SK-N-MC (cell line): Measurements from ENCODE around the gene KCNQ1.

Experiments
- DNase-seq: peaks from one replicate; pipeline ENCODE4 v3.0.0-alpha.2; 2011; ENCODE audit warnings: low read depth, low spot score
- H3K27ac ChIP-seq: fragments of 200-600 bp; sonication (generic); 2 replicates; pipeline ENCODE4 v1.5.1; 2016; ENCODE audit warnings: mixed run types
- H3K36me3 ChIP-seq: fragments of 200-600 bp; sonication (generic); 2 replicates; pipeline ENCODE4 v1.6.1; 2017; ENCODE audit warnings: antibody characterized with exemption, low read length, mixed read lengths; ENCODE audit not compliant: insufficient read depth
- H3K4me3 ChIP-seq: fragments of 200-600 bp; sonication (generic); 2 replicates; pipeline ENCODE4 v1.5.1; 2016
- H3K9ac ChIP-seq: fragments of 200-600 bp; sonication (generic); 2 replicates; pipeline ENCODE4 v1.8.0; 2017; ENCODE audit warnings: mixed run types, mixed read lengths; ENCODE audit not compliant: insufficient read length
- H3K9me3 ChIP-seq: fragments of 200-600 bp; sonication (generic); 2 replicates; pipeline ENCODE4 v1.6.1; 2017; ENCODE audit warnings: low read depth, mild to moderate bottlenecking, antibody characterized with exemption, low read length, moderate library complexity, mixed read lengths
- EZH2 ChIP-seq: fragments of 200-600 bp; sonication (generic); IDR thresholded peaks from one replicate; pipeline ENCODE4 v1.6.1; 2017; ENCODE audit warnings: antibody characterized with exemption
- FOXP2 ChIP-seq: optimal IDR thresholded peaks from 2 replicates; pipeline ENCODE3; 2011; ENCODE audit warnings: mild to moderate bottlenecking, moderate library complexity; ENCODE audit not compliant: insufficient read depth; ENCODE audit errors: extremely low read length, control extremely low read depth
- POLR2AphosphoS5 ChIP-seq: IDR thresholded peaks from 2 replicates; pipeline ENCODE4 v1.6.1; 2012; ENCODE audit warnings: mild to moderate bottlenecking, low read depth, low read length, borderline replicate concordance

Gene KCNQ1

GRCh38 chr11:2860636-2861035 is 415.8 kb downstream of the KCNQ1 start:
- Histone ChIP-seq H3K9ac (no peak overlapping the region), H3K27ac (no peak overlapping the region), H3K4me3 (no peak overlapping the region), H3K36me3 (no peaks in the 10 kb centered on the region), H3K9me3 (no peaks in the 10 kb centered on the region)
- TF ChIP-seq EZH2 (no peak), POLR2AphosphoS5 (no peak), FOXP2 (no peak)
- DNase-seq = no peak

GRCh38 chr11:2862395-2863275 is 417.8 kb downstream of the KCNQ1 start:
- no peak for DNase-seq
- no peak overlapping the region for H3K4me3 ChIP-seq
- H3K27ac ChIP-seq = no peak overlapping the region
- no peak overlapping the region for H3K9ac ChIP-seq
- H3K9me3 ChIP-seq = no peaks in the 10 kb centered on the region
- no peak for TF ChIP-seq EZH2
- TF ChIP-seq FOXP2 = no peak
- no peak for TF ChIP-seq POLR2AphosphoS5
- H3K36me3 ChIP-seq = no peaks in the 10 kb centered on the region

GRCh38 chr11:2863276-2863618 is 418.4 kb downstream of the KCNQ1 start:
- TF ChIP-seq FOXP2 (no peak), EZH2 (no peak), POLR2AphosphoS5 (no peak)
- Histone ChIP-seq H3K36me3 (no peaks in the 10 kb centered on the region), H3K9ac (no peak overlapping the region), H3K4me3 (no peak overlapping the region), H3K27ac (no peak overlapping the region), H3K9me3 (no peaks in the 10 kb centered on the region)
- DNase-seq = no peak

- Histone ChIP-seq H3K9ac (no peak overlapping the region), H3K36me3 (no peaks in the 10 kb centered on the region), H3K27ac (no peak overlapping the region), H3K4me3 (no peak overlapping the region), H3K9me3 (no peaks in the 10 kb centered on the region)
- DNase-seq = no peak
- no peak for TF ChIP-seq FOXP2
Measured at GRCh38 chr11:2864901-2865300, 420.1 kb downstream of the KCNQ1 start.

- no peaks in the 10 kb centered on the region for H3K9me3 ChIP-seq
- no peak overlapping the region for H3K4me3 ChIP-seq
- no peak overlapping the region for H3K27ac ChIP-seq
- DNase-seq = no peak
- TF ChIP-seq POLR2AphosphoS5 (no peak), FOXP2 (no peak), EZH2 (no peak)
- H3K36me3 ChIP-seq = no peaks in the 10 kb centered on the region
- no peak overlapping the region for H3K9ac ChIP-seq
Measured at GRCh38 chr11:2865922-2866577, 421.2 kb downstream of the KCNQ1 start.

- DNase-seq = no peak
- Histone ChIP-seq H3K27ac (no peak overlapping the region), H3K4me3 (no peak overlapping the region), H3K9me3 (no peaks in the 10 kb centered on the region), H3K9ac (no peak overlapping the region), H3K36me3 (no peaks in the 10 kb centered on the region)
- no peak for TF ChIP-seq EZH2
- no peak for TF ChIP-seq POLR2AphosphoS5
- TF ChIP-seq FOXP2 = no peak
Measured at GRCh38 chr11:2867142-2867541, 422.3 kb downstream of the KCNQ1 start.

GRCh38 chr11:2867722-2868505 is 423.1 kb downstream of the KCNQ1 start:
- no peak overlapping the region for H3K4me3 ChIP-seq
- TF ChIP-seq EZH2 = no peak
- TF ChIP-seq FOXP2 = no peak
- no peak for TF ChIP-seq POLR2AphosphoS5
- no peak for DNase-seq
- no peaks in the 10 kb centered on the region for H3K9me3 ChIP-seq
- H3K36me3 ChIP-seq = no peaks in the 10 kb centered on the region
- no peak overlapping the region for H3K9ac ChIP-seq
- H3K27ac ChIP-seq = no peak overlapping the region

GRCh38 chr11:2868506-2869133 is 423.8 kb downstream of the KCNQ1 start:
- no peaks in the 10 kb centered on the region for H3K36me3 ChIP-seq
- no peak overlapping the region for H3K4me3 ChIP-seq
- no peaks in the 10 kb centered on the region for H3K9me3 ChIP-seq
- no peak for DNase-seq
- no peak for TF ChIP-seq EZH2
- no peak for TF ChIP-seq POLR2AphosphoS5
- no peak for TF ChIP-seq FOXP2
- no peak overlapping the region for H3K9ac ChIP-seq
- no peak overlapping the region for H3K27ac ChIP-seq

GRCh38 chr11:2869134-2869526 is 424.3 kb downstream of the KCNQ1 start:
- DNase-seq = no peak
- no peak overlapping the region for H3K27ac ChIP-seq
- H3K9me3 ChIP-seq = no peaks in the 10 kb centered on the region
- H3K4me3 ChIP-seq = no peak overlapping the region
- TF ChIP-seq EZH2 (no peak), FOXP2 (no peak), POLR2AphosphoS5 (no peak)
- H3K9ac ChIP-seq = no peak overlapping the region
- H3K36me3 ChIP-seq = no peaks in the 10 kb centered on the region
